ENCODE data around the gene RBBP8. TPM values are rescaled to one million over a fixed set of nuclear protein-coding genes. Genes with fewer than 3 reads are reported as not detected.
"Not testable (repeated sequence)": the region's sequence is repeated elsewhere in the genome, so short reads cannot be mapped to it uniquely, and the experiment has no call there.

Gene RBBP8
- total and polyA plus RNA-seq, 12 donors = 4.0 to 13.5 (median 7.4) TPM

DNA sequence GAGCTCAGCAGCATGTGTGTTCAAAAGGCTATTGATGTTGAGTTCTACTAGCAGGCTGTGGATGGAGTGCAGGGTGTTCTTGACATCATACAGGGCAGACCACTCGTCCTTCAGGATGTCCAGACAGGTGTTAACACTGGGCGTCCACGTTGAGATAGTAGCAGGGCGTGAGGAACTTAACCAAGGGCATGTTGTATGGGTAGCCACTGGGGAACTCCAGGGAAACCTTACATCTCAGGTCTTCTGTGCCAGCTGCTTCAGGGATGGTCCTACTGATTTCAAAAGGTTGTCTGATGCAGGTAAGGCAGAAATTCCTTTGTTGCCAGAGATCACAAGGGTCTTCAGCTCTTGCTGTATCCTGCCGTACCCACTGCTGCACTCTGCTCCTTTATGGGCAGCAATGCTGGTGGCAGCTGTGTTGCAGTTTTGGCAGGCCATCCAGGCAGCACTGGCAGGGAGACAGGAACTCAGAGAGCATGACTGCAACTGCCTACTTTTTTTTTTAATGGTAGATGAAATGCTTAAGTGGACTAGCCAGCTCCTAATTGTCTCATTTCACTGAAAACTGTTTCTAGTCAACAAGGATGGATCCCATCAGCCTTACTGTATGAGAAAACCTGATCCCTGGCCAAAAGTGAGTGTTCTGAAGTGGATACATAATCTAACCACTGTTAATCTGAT lies 32.4 kb upstream of the RBBP8 start:
- intact Hi-C loops (cut with DNase I) = no loop called here
- H3K4me1 ChIP-seq = peaks cover 0 to 5% (median 0%) of the 10 kb centered on the region in 9 donors
- DNase-seq = peak; percentile 25 to 42
- H3K36me3 ChIP-seq = no peaks in the 10 kb centered on the region
- peak in 4 of 8 donors; percentile 59 to 76 (median 75) for ATAC-seq
- peaks cover 0 to 5% (median 0%) of the 10 kb centered on the region in 11 donors for H3K9me3 ChIP-seq
- TF ChIP-seq, protein P1, sequence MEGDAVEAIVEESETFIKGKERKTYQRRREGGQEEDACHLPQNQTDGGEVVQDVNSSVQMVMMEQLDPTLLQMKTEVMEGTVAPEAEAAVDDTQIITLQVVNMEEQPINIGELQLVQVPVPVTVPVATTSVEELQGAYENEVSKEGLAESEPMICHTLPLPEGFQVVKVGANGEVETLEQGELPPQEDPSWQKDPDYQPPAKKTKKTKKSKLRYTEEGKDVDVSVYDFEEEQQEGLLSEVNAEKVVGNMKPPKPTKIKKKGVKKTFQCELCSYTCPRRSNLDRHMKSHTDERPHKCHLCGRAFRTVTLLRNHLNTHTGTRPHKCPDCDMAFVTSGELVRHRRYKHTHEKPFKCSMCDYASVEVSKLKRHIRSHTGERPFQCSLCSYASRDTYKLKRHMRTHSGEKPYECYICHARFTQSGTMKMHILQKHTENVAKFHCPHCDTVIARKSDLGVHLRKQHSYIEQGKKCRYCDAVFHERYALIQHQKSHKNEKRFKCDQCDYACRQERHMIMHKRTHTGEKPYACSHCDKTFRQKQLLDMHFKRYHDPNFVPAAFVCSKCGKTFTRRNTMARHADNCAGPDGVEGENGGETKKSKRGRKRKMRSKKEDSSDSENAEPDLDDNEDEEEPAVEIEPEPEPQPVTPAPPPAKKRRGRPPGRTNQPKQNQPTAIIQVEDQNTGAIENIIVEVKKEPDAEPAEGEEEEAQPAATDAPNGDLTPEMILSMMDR (IDR thresholded peaks at IDR 0.05) = no peak
- H3K27ac ChIP-seq = no peak overlapping the region
- 41 to 64% methylated on average over 5 of the region's 5 CpGs for WGBS, 2 donors
- no peak overlapping the region for H3K4me3 ChIP-seq
- H3K27me3 ChIP-seq = no peaks in the 10 kb centered on the region

DNA sequence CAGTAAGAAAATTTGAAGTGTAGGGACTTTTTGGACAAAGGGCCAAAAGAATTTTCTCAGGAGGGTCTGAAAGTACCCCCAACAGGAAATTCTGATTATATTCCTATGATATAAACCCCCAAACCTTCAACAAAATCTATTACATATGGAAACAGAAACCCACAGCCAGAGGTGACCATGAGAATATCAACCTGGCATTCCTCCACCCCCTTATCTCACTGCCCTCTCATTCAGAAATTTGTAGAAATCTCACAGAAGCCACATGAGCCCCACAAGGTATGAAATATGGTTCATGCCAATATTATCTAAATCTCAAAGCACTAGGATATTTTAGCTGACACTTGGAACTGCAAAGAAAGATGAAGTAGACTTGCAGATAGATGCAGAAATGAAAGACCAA lies 31.0 kb upstream of the RBBP8 start:
- Histone ChIP-seq H3K36me3 (no peaks in the 10 kb centered on the region), H3K27ac (no peak overlapping the region), H3K4me1 (peaks cover 0 to 5% (median 0%) of the 10 kb centered on the region in 9 donors), H3K4me3 (no peak overlapping the region), H3K9me3 (peaks cover 0 to 5% (median 0%) of the 10 kb centered on the region in 11 donors), H3K27me3 (no peaks in the 10 kb centered on the region)
- no peak for DNase-seq
- ATAC-seq = no peak
- TF ChIP-seq, protein P1 (IDR thresholded peaks at IDR 0.05) = no peak
- intact Hi-C loops (cut with DNase I) = no loop called here

DNA sequence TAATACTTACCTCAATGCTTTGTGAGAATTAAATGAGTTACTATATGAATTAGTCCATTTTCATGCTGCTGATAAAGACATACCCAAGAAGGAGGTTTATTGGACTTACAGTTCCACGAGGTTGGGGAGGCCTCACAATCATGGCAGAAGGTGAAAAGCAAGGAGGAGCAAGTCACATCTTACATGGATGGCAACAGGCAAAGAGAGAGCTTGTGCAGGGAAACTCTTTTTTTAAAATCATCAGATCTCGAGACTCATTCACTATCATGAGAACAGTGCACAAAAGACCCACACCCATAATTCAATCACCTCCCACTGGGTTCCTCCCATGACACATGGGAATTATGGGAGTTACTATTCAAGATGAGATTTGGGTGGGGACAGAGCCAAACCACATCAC lies 29.9 kb upstream of the RBBP8 start:
- H3K27me3 ChIP-seq; H3K36me3 ChIP-seq; intact Hi-C loops (cut with DNase I); ATAC-seq; H3K27ac ChIP-seq; H3K4me1 ChIP-seq; H3K9me3 ChIP-seq; H3K4me3 ChIP-seq; DNase-seq: not testable (repeated sequence)
- 87 to 92% methylated on average over 2 of the region's 2 CpGs for WGBS, 2 donors

DNA sequence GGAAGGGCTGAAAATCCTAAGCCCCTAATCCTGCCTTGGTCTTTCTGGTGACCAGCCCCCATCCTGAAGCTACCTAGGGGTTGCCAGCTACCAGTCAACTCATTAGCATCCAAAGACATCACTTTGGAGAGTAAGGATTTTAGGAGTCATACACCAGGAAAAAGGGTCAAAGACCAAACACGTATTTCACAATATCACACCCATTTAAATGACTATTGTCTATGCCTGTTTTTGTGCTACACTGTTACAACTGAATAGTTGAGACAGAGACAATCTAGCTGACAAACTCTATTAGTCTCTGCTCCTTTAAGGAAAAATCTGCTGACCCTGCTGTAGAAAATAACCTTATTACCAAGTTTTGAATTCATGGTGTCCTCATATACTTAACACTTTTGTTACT lies 21.0 kb upstream of the RBBP8 start:
- H3K27me3 ChIP-seq = no peaks in the 10 kb centered on the region
- 98% methylated on average over 1 of the region's 1 CpG for WGBS, 2 donors
- TF ChIP-seq, protein P1 (IDR thresholded peaks at IDR 0.05) = no peak
- no peak overlapping the region for H3K27ac ChIP-seq
- intact Hi-C loops (cut with DNase I) = no loop called here
- H3K36me3 ChIP-seq = no peaks in the 10 kb centered on the region
- no peak overlapping the region for H3K4me3 ChIP-seq
- no peaks in the 10 kb centered on the region for H3K9me3 ChIP-seq
- ATAC-seq (no peak), DNase-seq (no peak)
- H3K4me1 ChIP-seq = no peaks in the 10 kb centered on the region

DNA sequence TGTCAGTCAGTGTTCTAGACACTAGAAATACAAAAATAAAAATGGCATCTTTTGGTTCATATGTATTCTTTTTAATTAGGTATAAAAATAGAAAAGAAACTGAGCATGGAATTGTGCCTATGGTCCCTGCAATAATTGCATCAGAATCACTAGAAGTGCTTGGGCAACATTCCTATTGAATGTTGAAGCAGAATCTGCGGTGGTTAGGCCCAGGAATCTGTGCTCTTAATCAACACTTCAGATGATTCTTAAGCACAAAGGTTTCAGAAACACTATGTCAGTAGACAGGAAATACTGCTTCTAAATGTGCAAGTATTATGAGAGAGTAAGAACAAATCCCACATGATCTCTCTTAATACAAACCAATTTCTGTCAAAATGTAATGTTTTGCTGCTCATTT lies 20.3 kb upstream of the RBBP8 start:
- Histone ChIP-seq H3K9me3 (no peaks in the 10 kb centered on the region), H3K4me1 (no peaks in the 10 kb centered on the region), H3K36me3 (no peaks in the 10 kb centered on the region), H3K4me3 (no peak overlapping the region), H3K27ac (no peak overlapping the region), H3K27me3 (no peaks in the 10 kb centered on the region)
- TF ChIP-seq, protein P1 (IDR thresholded peaks at IDR 0.05) = no peak
- WGBS, 2 donors = 88 to 94% methylated on average over 1 of the region's 1 CpG
- DNase-seq (no peak), ATAC-seq (no peak)
- intact Hi-C loops (cut with DNase I) = no loop called here

All from heart right ventricle (tissue), 16 donors.